GM23338 (cell line): Measurements from ENCODE around the gene SAT1. TPM values are rescaled to one million over a fixed set of nuclear protein-coding genes. Genes with fewer than 3 reads are reported as not detected.

ENCODE experiments used
- ATAC-seq: fragments of 200-7000 bp; cut with Tn5 transposase; 3 replicates; pipeline ENCODE4 v1.9.1; 2020
- DNase-seq: peaks from one replicate; pipeline ENCODE4 v3.0.0-alpha.2; 2015; ENCODE audit warnings: low spot score
- H2AFZ ChIP-seq: fragments of 200-600 bp; sonication (generic); 2 replicates; pipeline ENCODE4 v1.8.0; 2016; ENCODE audit warnings: antibody characterized with exemption, mild to moderate bottlenecking, moderate library complexity
- H3F3A ChIP-seq: fragments of 200-600 bp; sonication (generic); replicated peaks from 2 replicates; pipeline ENCODE4 v1.8.0; 2017; ENCODE audit warnings: antibody characterized with exemption, mixed run types, low read depth
- H3K27ac ChIP-seq: fragments of 200-600 bp; sonication (generic); 2 replicates; pipeline ENCODE4 v1.6.1; 2016; ENCODE audit warnings: low read depth
- H3K27me3 ChIP-seq: fragments of 200-600 bp; sonication (generic); 2 replicates; pipeline ENCODE4 v1.8.0; 2016; ENCODE audit warnings: mild to moderate bottlenecking, mixed run types, moderate library complexity; ENCODE audit not compliant: insufficient read depth
- H3K36me3 ChIP-seq: fragments of 200-600 bp; sonication (generic); 2 replicates; pipeline ENCODE4 v1.8.0; 2016; ENCODE audit warnings: mild to moderate bottlenecking; ENCODE audit not compliant: insufficient read depth
- H3K4me1 ChIP-seq: fragments of 200-600 bp; sonication (generic); 2 replicates; pipeline ENCODE4 v1.8.0; 2016; ENCODE audit warnings: mild to moderate bottlenecking, moderate library complexity; ENCODE audit not compliant: insufficient read depth
- H3K4me2 ChIP-seq: fragments of 200-600 bp; sonication (generic); 2 replicates; pipeline ENCODE4 v1.7.1; 2017; ENCODE audit warnings: mixed run types
- H3K4me3 ChIP-seq: fragments of 200-600 bp; sonication (generic); 2 replicates; pipeline ENCODE4 v1.6.1; 2016; ENCODE audit warnings: mixed run types
- H3K79me2 ChIP-seq: fragments of 200-600 bp; sonication (generic); replicated peaks from 2 replicates; pipeline ENCODE4 v1.8.0; 2017; ENCODE audit warnings: mild to moderate bottlenecking; ENCODE audit not compliant: insufficient read depth
- H3K9me2 ChIP-seq: fragments of 200-600 bp; sonication (generic); 2 replicates; pipeline ENCODE4 v1.8.0; 2017; ENCODE audit not compliant: insufficient read depth
- H4K20me1 ChIP-seq: fragments of 200-600 bp; sonication (generic); replicated peaks from 2 replicates; pipeline ENCODE4 v1.8.0; 2017; ENCODE audit warnings: mild to moderate bottlenecking; ENCODE audit not compliant: insufficient read depth
- H3K27ac Mint-ChIP-seq: 2 replicates; pipeline ENCODE4 v1.8.0; 2020; ENCODE audit warnings: inconsistent platforms, mild to moderate bottlenecking, moderate library complexity, mixed read lengths
- H3K27me3 Mint-ChIP-seq: 3 replicates; pipeline ENCODE4 v1.8.0; 2022; ENCODE audit warnings: low read depth, mild to moderate bottlenecking, moderate library complexity, mixed read lengths, inconsistent platforms; ENCODE audit not compliant: insufficient read depth, poor library complexity
- H3K36me3 Mint-ChIP-seq: 3 replicates; pipeline ENCODE4 v1.8.0; 2021; ENCODE audit warnings: low read depth, mild to moderate bottlenecking, inconsistent platforms, moderate library complexity, mixed read lengths
- H3K4me1 Mint-ChIP-seq: 3 replicates; pipeline ENCODE4 v1.8.0; 2020; ENCODE audit warnings: mild to moderate bottlenecking, inconsistent platforms, mixed read lengths
- H3K4me3 Mint-ChIP-seq: 3 replicates; pipeline ENCODE4 v1.8.0; 2021; ENCODE audit warnings: moderate library complexity, mild to moderate bottlenecking, inconsistent platforms, mixed read lengths
- H3K9me3 Mint-ChIP-seq: 3 replicates; pipeline ENCODE4 v1.8.0; 2020; ENCODE audit warnings: moderate library complexity, mild to moderate bottlenecking, inconsistent platforms, mixed read lengths
- CREB1 ChIP-seq: fragments of 250-450 bp; sonication (Bioruptor Pico); IDR thresholded peaks from 2 replicates; pipeline ENCODE4 v1.5.0; 2020; ENCODE audit warnings: low read depth, mild to moderate bottlenecking, moderate library complexity
- CTCF ChIP-seq, 2 experiments: fragments of 200-600 bp in 1 of 2; sonication (generic) in 1 of 2; conservative IDR thresholded peaks; 2 replicates each; pipeline versions ENCODE4 v1.5.1 to v1.6.1; 2016 to 2017; ENCODE audit warnings: antibody characterized with exemption in 2 of 2, low read depth in 2 of 2, mild to moderate bottlenecking in 2 of 2, moderate library complexity in 1 of 2
- ETS1 ChIP-seq: IDR thresholded peaks from 2 replicates; pipeline ENCODE4 v1.6.1; 2016; ENCODE audit warnings: antibody characterized with exemption
- EZH2 ChIP-seq: fragments of 200-600 bp; sonication (generic); IDR thresholded peaks from one replicate; pipeline ENCODE4 v1.8.0; 2017; ENCODE audit warnings: antibody characterized with exemption, mild to moderate bottlenecking, low read depth; ENCODE audit not compliant: unreplicated experiment
- EZH2phosphoT487 ChIP-seq: fragments of 200-600 bp; sonication (generic); IDR thresholded peaks from one replicate; pipeline ENCODE4 v1.8.1; 2018; ENCODE audit warnings: antibody characterized with exemption; ENCODE audit not compliant: unreplicated experiment
- JUNB ChIP-seq: IDR thresholded peaks from one replicate; pipeline ENCODE4 v1.6.1; 2016; ENCODE audit warnings: antibody characterized with exemption; ENCODE audit not compliant: unreplicated experiment
- NANOG ChIP-seq: IDR thresholded peaks from 2 replicates; pipeline ENCODE4 v1.6.1; 2016; ENCODE audit warnings: antibody characterized with exemption, borderline replicate concordance
- POLR2AphosphoS5 ChIP-seq: IDR thresholded peaks from 2 replicates; pipeline ENCODE4 v1.6.1; 2016; ENCODE audit warnings: antibody characterized with exemption, low read depth
- STAT1 ChIP-seq: IDR thresholded peaks from one replicate; pipeline ENCODE4 v1.6.1; 2016; ENCODE audit warnings: antibody characterized with exemption; ENCODE audit not compliant: unreplicated experiment
- ZNF331 ChIP-seq: fragments of 250-450 bp; sonication (Bioruptor Pico); IDR thresholded peaks from 2 replicates; pipeline ENCODE4 v1.5.0; 2020; ENCODE audit warnings: low read depth, mild to moderate bottlenecking, moderate library complexity
- ZNF462 ChIP-seq: fragments of 250-450 bp; sonication (Bioruptor Pico); IDR thresholded peaks from 2 replicates; pipeline ENCODE4 v1.5.0; 2020; ENCODE audit warnings: mild to moderate bottlenecking, moderate library complexity
- polyA plus RNA-seq: library from polyadenylated mRNA; unstranded; fragments of >200 nt; fragmentation: Nextera tagmentation; extraction: Ambion mirVana; gene quantifications from 2 replicates; pipeline ENCODE4 v1.2.1, GENCODE V29; 2016
- total RNA-seq: library from RNA; depleted of rRNA; stranded (reverse); fragments of >200 nt; shearing (Covaris generic); gene quantifications from 2 replicates; pipeline ENCODE4 v1.2.3, GENCODE V29; 2014

The SAT1 gene
- total and polyA plus RNA-seq, 2 experiments from 2014 or later, result 44.1 to 101 TPM

- no peak overlapping the region for H3K27ac Mint-ChIP-seq
- H3K27me3 Mint-ChIP-seq, result no peaks in the 10 kb centered on the region
- no peaks in the 10 kb centered on the region for H3K27me3 ChIP-seq
- no peak overlapping the region for H3K4me3 ChIP-seq
- H3K79me2 ChIP-seq, result no peaks in the 10 kb centered on the region
- no peaks in the 10 kb centered on the region for H3K9me2 ChIP-seq
- DNase-seq, result no peak
- H3K36me3 ChIP-seq, result no peaks in the 10 kb centered on the region
- H4K20me1 ChIP-seq, result no peaks in the 10 kb centered on the region
- no peaks in the 10 kb centered on the region for H3K4me1 ChIP-seq
- H2AFZ ChIP-seq, result no peak overlapping the region
- H3K4me2 ChIP-seq, result no peak overlapping the region
- ATAC-seq, result no peak
- no peak overlapping the region for H3K4me3 Mint-ChIP-seq
- H3K27ac ChIP-seq, result no peak overlapping the region
- H3F3A ChIP-seq, result no peaks in the 10 kb centered on the region
- no peak for TF ChIP-seq ZNF462
- no peak for TF ChIP-seq CREB1 (CRISPR knock-in tag)
- H3K9me3 Mint-ChIP-seq, result no peaks in the 10 kb centered on the region
- no peaks in the 10 kb centered on the region for H3K36me3 Mint-ChIP-seq
- peaks cover 9% of the 10 kb centered on the region for H3K4me1 Mint-ChIP-seq
These were observed 28.2 kb downstream of the SAT1 start for GRCh38 chrX:23811108-23811651.

GRCh38 chrX:23811656-23812055 lies 28.7 kb downstream of the SAT1 start:
- H3F3A ChIP-seq, result no peaks in the 10 kb centered on the region
- no peaks in the 10 kb centered on the region for H3K9me3 Mint-ChIP-seq
- no peak overlapping the region for H3K4me3 ChIP-seq
- no peaks in the 10 kb centered on the region for H3K27me3 ChIP-seq
- no peak overlapping the region for H3K27ac Mint-ChIP-seq
- H3K36me3 Mint-ChIP-seq, result no peaks in the 10 kb centered on the region
- no peak for DNase-seq
- no peak for ATAC-seq
- H3K27me3 Mint-ChIP-seq, result no peaks in the 10 kb centered on the region
- no peaks in the 10 kb centered on the region for H4K20me1 ChIP-seq
- no peaks in the 10 kb centered on the region for H3K36me3 ChIP-seq
- H3K4me1 ChIP-seq, result no peaks in the 10 kb centered on the region
- no peaks in the 10 kb centered on the region for H3K9me2 ChIP-seq
- no peak overlapping the region for H3K4me2 ChIP-seq
- no peak overlapping the region for H3K4me3 Mint-ChIP-seq
- H2AFZ ChIP-seq, result no peak overlapping the region
- no peak overlapping the region for H3K27ac ChIP-seq
- peaks cover 9% of the 10 kb centered on the region for H3K4me1 Mint-ChIP-seq
- no peaks in the 10 kb centered on the region for H3K79me2 ChIP-seq
- no peak for TF ChIP-seq POLR2AphosphoS5
- TF ChIP-seq NANOG, result no peak
- TF ChIP-seq ETS1, result no peak
- TF ChIP-seq STAT1, result no peak
- no peak for TF ChIP-seq ZNF331
- TF ChIP-seq EZH2phosphoT487, result no peak
- no peak for TF ChIP-seq EZH2
- no peak for TF ChIP-seq CTCF (conservative IDR thresholded peaks at IDR 0.05; ENCODE audit: low read depth in 2 of 2)
- TF ChIP-seq JUNB, result no peak
